Smooth muscle cell (in vitro differentiated cells): ENCODE data around the gene EID3. TPM values are rescaled to one million over a fixed set of nuclear protein-coding genes. Genes with fewer than 3 reads are reported as not detected.
"Not testable (repeated sequence)": the region's sequence is repeated elsewhere in the genome, so short reads cannot be mapped to it uniquely, and the experiment has no call there.

ENCODE experiments used
- DNase-seq: peaks from one replicate; lab custom pipeline; 2025; ENCODE audit not compliant: unreplicated experiment; lab: John Stamatoyannopoulos, UW
- H2AFZ ChIP-seq: fragments of 200-600 bp; sonication (generic); 2 replicates; pipeline ENCODE4 v1.6.0; 2016; ENCODE audit warnings: antibody characterized with exemption, low read depth, mild to moderate bottlenecking
- H3F3A ChIP-seq: fragments of 200-600 bp; sonication (generic); 2 replicates; pipeline ENCODE4 v1.6.0; 2017; ENCODE audit warnings: antibody characterized with exemption, low read depth
- H3K27ac ChIP-seq: fragments of 200-600 bp; sonication (generic); 2 replicates; pipeline ENCODE4 v1.5.1; 2016; ENCODE audit warnings: low read depth, mild to moderate bottlenecking
- H3K27me3 ChIP-seq: fragments of 200-600 bp; sonication (generic); 2 replicates; pipeline ENCODE4 v1.6.1; 2016; ENCODE audit warnings: low read depth, mild to moderate bottlenecking
- H3K36me3 ChIP-seq: fragments of 200-600 bp; sonication (generic); 2 replicates; pipeline ENCODE4 v1.5.1; 2016; ENCODE audit warnings: low read depth
- H3K4me1 ChIP-seq: fragments of 200-600 bp; sonication (generic); 2 replicates; pipeline ENCODE4 v1.5.1; 2016; ENCODE audit warnings: low read depth
- H3K4me2 ChIP-seq: fragments of 200-600 bp; sonication (generic); 2 replicates; pipeline ENCODE4 v1.6.0; 2016; ENCODE audit warnings: mild to moderate bottlenecking
- H3K4me3 ChIP-seq: fragments of 200-600 bp; sonication (generic); 2 replicates; pipeline ENCODE4 v1.5.1; 2016; ENCODE audit warnings: mild to moderate bottlenecking
- H3K79me2 ChIP-seq: fragments of 200-600 bp; sonication (generic); 2 replicates; pipeline ENCODE4 v1.6.0; 2016; ENCODE audit warnings: low read depth, mild to moderate bottlenecking
- H3K9ac ChIP-seq: fragments of 200-600 bp; sonication (generic); 2 replicates; pipeline ENCODE4 v1.6.0; 2016; ENCODE audit warnings: low read depth
- H3K9me3 ChIP-seq: fragments of 200-600 bp; sonication (generic); replicated peaks from 2 replicates; pipeline ENCODE4 v1.5.1; 2016; ENCODE audit warnings: low read depth
- H4K20me1 ChIP-seq: fragments of 200-600 bp; sonication (generic); 2 replicates; pipeline ENCODE4 v1.6.0; 2016; ENCODE audit warnings: low read depth
- WGBS: methylation state at CpG from one replicate; pipeline ENCODE4 v1.1.7; 2016; ENCODE audit warnings: low lambda C conversion rate; 5-methylcytosine and 5-hydroxymethylcytosine counted together
- polyA plus RNA-seq: library from polyadenylated mRNA; unstranded; fragments of >200 nt; fragmentation: Nextera tagmentation; extraction: Ambion mirVana; gene quantifications from 2 replicates; pipeline ENCODE4 v1.2.1, GENCODE V29; 2016
- total RNA-seq: library from RNA; depleted of rRNA; stranded (reverse); fragments of >200 nt; gene quantifications from 2 replicates; pipeline ENCODE4 v1.2.3, GENCODE V29; 2014
- TF ChIP-seq, protein P1 (sequence below): fragments of 200-600 bp; sonication (generic); IDR thresholded peaks from 2 replicates; pipeline ENCODE4 v1.5.1; 2017; ENCODE audit warnings: borderline replicate concordance, mild to moderate bottlenecking, antibody characterized with exemption; ENCODE audit not compliant: insufficient read depth, poor library complexity, severe bottlenecking

The EID3 gene
- total and polyA plus RNA-seq, 2 experiments from 2014 or later, result 1.5 to 4.0 TPM

DNA sequence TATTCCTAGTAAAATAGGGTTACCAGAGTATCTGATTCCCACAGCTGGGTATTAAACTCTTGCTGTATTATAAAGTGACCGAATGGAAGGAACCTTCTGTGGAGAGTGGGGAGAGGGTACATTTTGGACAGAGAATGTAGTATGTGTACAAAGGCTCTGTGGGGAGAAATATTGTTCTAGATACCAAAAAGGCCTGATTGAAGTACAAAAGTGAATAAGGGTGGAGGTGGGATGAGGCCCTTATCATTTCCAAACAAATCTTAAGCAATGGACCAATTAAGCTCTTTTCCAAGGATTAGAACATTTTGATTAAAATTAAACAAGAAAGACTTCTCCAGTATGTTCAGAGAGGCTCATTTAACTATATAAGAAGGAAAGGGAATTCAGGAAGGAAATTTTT is 20.4 kb downstream of the EID3 start:
- Histone ChIP-seq H3K4me2 (no peak overlapping the region), H3K9ac (no peak overlapping the region), H3K27me3 (no peaks in the 10 kb centered on the region), H3F3A (no peaks in the 10 kb centered on the region), H4K20me1 (no peaks in the 10 kb centered on the region), H3K9me3 (no peaks in the 10 kb centered on the region), H2AFZ (no peak overlapping the region), H3K27ac (no peak overlapping the region), H3K4me3 (no peak overlapping the region), H3K79me2 (no peaks in the 10 kb centered on the region), H3K36me3 (peaks cover 40% of the 10 kb centered on the region), H3K4me1 (no peaks in the 10 kb centered on the region)
- 100% methylated on average over 1 of the region's 1 CpG for WGBS
- DNase-seq, result no peak
- TF ChIP-seq, protein P1, sequence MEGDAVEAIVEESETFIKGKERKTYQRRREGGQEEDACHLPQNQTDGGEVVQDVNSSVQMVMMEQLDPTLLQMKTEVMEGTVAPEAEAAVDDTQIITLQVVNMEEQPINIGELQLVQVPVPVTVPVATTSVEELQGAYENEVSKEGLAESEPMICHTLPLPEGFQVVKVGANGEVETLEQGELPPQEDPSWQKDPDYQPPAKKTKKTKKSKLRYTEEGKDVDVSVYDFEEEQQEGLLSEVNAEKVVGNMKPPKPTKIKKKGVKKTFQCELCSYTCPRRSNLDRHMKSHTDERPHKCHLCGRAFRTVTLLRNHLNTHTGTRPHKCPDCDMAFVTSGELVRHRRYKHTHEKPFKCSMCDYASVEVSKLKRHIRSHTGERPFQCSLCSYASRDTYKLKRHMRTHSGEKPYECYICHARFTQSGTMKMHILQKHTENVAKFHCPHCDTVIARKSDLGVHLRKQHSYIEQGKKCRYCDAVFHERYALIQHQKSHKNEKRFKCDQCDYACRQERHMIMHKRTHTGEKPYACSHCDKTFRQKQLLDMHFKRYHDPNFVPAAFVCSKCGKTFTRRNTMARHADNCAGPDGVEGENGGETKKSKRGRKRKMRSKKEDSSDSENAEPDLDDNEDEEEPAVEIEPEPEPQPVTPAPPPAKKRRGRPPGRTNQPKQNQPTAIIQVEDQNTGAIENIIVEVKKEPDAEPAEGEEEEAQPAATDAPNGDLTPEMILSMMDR, result no peak

DNA sequence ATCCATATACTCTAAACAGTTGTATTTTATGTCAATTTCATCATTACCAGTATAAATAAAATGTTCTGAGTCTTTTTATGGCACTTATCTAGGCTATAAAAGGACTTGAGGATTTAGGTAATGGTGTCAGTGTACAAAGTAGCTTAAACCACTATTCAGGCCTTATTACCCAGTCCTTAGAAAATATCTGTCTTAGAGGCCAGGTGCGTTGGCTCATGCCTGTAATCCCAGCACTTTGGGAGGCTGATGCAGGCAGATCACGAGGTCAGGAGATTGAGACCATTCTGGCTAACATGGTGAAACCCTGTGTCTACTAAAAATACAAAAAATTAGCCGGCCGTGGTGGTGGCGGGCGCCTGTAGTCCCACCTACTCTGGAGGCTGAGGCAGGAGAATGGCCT is 24.7 kb downstream of the EID3 start:
- DNase-seq, H2AFZ ChIP-seq, H3F3A ChIP-seq, H3K27me3 ChIP-seq, H3K9me3 ChIP-seq, H3K4me2 ChIP-seq, H3K4me3 ChIP-seq, H3K27ac ChIP-seq, H3K79me2 ChIP-seq, H3K4me1 ChIP-seq, H4K20me1 ChIP-seq, H3K9ac ChIP-seq: not testable (repeated sequence)
- WGBS, result 94% methylated on average over 6 of the region's 6 CpGs
- peaks cover 18% of the 10 kb centered on the region for H3K36me3 ChIP-seq

DNA sequence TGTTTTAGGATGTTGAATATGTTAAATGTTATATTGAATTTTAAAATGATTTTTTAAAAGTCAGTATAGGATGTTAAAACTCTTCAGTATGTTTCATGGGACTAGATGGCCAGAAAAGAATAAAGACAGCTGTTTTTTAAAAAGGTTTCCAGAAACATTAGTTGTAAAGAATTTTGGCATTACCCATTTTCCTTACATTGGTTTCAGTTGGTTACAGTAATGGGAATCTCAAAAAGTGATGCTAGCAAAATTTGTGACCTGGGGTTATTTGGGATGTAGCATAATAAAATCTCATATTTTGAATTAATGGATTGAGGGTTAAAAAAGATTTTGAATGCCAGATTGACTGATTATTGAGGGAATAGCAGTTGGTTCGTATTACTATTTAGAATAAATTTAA is 25.3 kb downstream of the EID3 start:
- no peaks in the 10 kb centered on the region for H3K4me1 ChIP-seq
- no peak overlapping the region for H3K4me2 ChIP-seq
- H3K27ac ChIP-seq, result no peak overlapping the region
- no peaks in the 10 kb centered on the region for H3K27me3 ChIP-seq
- no peaks in the 10 kb centered on the region for H3F3A ChIP-seq
- no peaks in the 10 kb centered on the region for H3K9me3 ChIP-seq
- no peaks in the 10 kb centered on the region for H4K20me1 ChIP-seq
- H3K9ac ChIP-seq, result no peak overlapping the region
- WGBS, result 100% methylated on average over 1 of the region's 1 CpG
- no peaks in the 10 kb centered on the region for H3K79me2 ChIP-seq
- H3K4me3 ChIP-seq, result no peak overlapping the region
- no peak for DNase-seq
- no peak overlapping the region for H2AFZ ChIP-seq
- TF ChIP-seq, protein P1, result no peak
- H3K36me3 ChIP-seq, result peaks cover 18% of the 10 kb centered on the region

DNA sequence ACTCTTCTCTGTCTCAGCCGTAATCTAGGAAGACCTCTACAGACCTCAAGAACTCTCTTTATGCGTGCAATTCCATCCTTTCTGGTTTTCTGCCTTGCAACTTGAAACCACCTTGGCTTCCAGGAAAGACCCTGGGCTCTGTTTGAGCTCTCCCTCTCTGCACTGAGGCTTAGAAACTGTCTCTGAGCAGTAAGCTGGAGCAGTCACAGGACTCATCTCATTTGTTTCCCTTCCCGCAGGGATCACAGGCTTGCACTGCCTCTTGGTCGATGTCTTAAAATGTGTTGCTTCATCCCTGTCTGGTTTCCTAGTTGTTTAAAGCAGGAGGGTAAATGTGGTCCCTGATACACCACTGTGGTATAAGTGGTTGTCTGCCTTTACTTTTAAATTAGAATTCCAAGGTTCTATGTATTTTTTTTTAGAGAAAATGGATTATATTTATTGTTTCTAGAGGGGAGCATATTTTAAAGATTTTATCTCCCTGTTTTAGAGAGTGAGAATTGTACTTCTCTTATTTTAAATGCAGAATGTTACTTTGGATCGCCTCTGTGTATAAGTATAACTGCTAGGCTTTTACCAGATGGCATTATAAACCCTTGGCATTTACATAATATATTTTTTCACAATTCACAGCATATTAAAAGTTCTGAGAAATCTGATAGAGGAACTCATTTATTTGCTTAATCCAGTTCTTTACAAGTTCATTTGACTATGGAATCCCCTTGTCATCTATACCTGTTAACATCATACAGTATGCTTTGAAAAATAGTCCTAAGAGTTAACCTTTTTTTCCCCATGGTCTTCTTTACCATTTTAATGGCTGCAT is 26.4 kb downstream of the EID3 start:
- Histone ChIP-seq H3K9ac (no peak overlapping the region), H4K20me1 (no peaks in the 10 kb centered on the region), H3F3A (no peaks in the 10 kb centered on the region), H3K4me2 (no peak overlapping the region), H3K4me3 (no peak overlapping the region), H2AFZ (no peak overlapping the region), H3K4me1 (no peaks in the 10 kb centered on the region), H3K27ac (no peak overlapping the region), H3K27me3 (no peaks in the 10 kb centered on the region), H3K79me2 (no peaks in the 10 kb centered on the region), H3K9me3 (no peaks in the 10 kb centered on the region), H3K36me3 (peaks cover 18% of the 10 kb centered on the region)
- TF ChIP-seq, protein P1, result no peak
- WGBS, result 92% methylated on average over 5 of the region's 5 CpGs
- DNase-seq, result no peak
